SK-N-SH (cell line): ENCODE data around the gene SIAH3.

Experiments
- EZH2phosphoT487 ChIP-seq: fragments of 200-600 bp; sonication (generic); IDR thresholded peaks from 2 replicates; pipeline ENCODE4 v1.6.1; 2017; ENCODE audit warnings: low read depth, mixed run types, mild to moderate bottlenecking, antibody characterized with exemption, moderate library complexity, borderline replicate concordance
- POLR2AphosphoS5 ChIP-seq: IDR thresholded peaks from 2 replicates; pipeline ENCODE4 v1.6.1; 2012; ENCODE audit warnings: low read depth, low read length
- TF ChIP-seq, protein P1 (sequence below): fragments of 200-600 bp; sonication (generic); IDR thresholded peaks from 2 replicates; pipeline ENCODE4 v1.6.1; 2017; ENCODE audit warnings: antibody characterized with exemption, mild to moderate bottlenecking, moderate library complexity
- TF ChIP-seq, protein P2 (sequence below): IDR thresholded peaks from 2 replicates; pipeline ENCODE4; 2012

DNA sequence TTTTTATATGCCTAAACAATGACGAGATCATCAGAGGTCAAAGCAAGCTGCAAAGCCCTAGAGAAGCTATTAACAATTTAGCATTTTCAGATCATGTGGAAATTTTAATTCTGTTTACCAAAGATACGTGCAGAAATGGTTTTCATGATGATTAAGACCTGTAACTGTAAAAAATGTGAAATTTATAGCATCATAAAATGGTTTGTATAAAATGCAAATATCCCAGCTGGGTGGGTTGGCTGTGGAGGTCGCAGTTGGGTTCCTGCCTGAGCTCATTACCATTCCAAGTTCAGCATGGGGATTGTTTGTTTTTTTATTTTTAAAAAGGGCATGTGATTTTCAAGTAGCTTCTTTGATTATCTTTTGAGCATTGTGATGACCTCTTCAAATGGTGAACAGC is 47.9 kb upstream of the SIAH3 start:
- no peak for TF ChIP-seq POLR2AphosphoS5
- no peak for TF ChIP-seq EZH2phosphoT487
- TF ChIP-seq, protein P1, sequence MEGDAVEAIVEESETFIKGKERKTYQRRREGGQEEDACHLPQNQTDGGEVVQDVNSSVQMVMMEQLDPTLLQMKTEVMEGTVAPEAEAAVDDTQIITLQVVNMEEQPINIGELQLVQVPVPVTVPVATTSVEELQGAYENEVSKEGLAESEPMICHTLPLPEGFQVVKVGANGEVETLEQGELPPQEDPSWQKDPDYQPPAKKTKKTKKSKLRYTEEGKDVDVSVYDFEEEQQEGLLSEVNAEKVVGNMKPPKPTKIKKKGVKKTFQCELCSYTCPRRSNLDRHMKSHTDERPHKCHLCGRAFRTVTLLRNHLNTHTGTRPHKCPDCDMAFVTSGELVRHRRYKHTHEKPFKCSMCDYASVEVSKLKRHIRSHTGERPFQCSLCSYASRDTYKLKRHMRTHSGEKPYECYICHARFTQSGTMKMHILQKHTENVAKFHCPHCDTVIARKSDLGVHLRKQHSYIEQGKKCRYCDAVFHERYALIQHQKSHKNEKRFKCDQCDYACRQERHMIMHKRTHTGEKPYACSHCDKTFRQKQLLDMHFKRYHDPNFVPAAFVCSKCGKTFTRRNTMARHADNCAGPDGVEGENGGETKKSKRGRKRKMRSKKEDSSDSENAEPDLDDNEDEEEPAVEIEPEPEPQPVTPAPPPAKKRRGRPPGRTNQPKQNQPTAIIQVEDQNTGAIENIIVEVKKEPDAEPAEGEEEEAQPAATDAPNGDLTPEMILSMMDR, result no peak
- TF ChIP-seq, protein P2, sequence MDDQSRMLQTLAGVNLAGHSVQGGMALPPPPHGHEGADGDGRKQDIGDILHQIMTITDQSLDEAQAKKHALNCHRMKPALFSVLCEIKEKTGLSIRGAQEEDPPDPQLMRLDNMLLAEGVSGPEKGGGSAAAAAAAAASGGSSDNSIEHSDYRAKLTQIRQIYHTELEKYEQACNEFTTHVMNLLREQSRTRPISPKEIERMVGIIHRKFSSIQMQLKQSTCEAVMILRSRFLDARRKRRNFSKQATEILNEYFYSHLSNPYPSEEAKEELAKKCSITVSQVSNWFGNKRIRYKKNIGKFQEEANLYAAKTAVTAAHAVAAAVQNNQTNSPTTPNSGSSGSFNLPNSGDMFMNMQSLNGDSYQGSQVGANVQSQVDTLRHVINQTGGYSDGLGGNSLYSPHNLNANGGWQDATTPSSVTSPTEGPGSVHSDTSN, result no peak
